Stimulated activated naive B cell treated with anti-CD40 and anti-IgM and Interleukin-4, amounts not matched to agents 10 μg/mL and 1 μg/mL and 100 μg/mL, for 72 hours (primary cell): ENCODE data around the gene AK5.

ENCODE experiments used
- ATAC-seq, 2 donors: fragments of 150-1000 bp; cut with Tn5 transposase; replicated peaks; 2 replicates each; pipeline ENCODE4 v1.10.0; 2021; ENCODE audit warnings: moderate library complexity in 1 of 2
- DNase-seq: peaks from one replicate; pipeline ENCODE4 v3.0.0; 2021
- H3K27ac Mint-ChIP-seq: one replicate; pipeline ENCODE4 v1.8.0; 2022; ENCODE audit warnings: mild to moderate bottlenecking, mixed read lengths
- H3K27me3 Mint-ChIP-seq, 2 donors: one replicate each; pipeline ENCODE4 v1.8.0; 2022; ENCODE audit warnings: mixed read lengths in 2 of 2
- H3K36me3 Mint-ChIP-seq, 2 donors: one replicate each; pipeline ENCODE4 v1.8.0; 2022; ENCODE audit warnings: mixed read lengths in 2 of 2, mild to moderate bottlenecking in 1 of 2
- H3K4me1 Mint-ChIP-seq, 2 donors: one replicate each; pipeline ENCODE4 v1.8.0; 2022; ENCODE audit warnings: mixed read lengths in 2 of 2, mild to moderate bottlenecking in 1 of 2
- H3K4me3 Mint-ChIP-seq, 2 donors: one replicate each; pipeline ENCODE4 v1.8.0; 2022; ENCODE audit warnings: mild to moderate bottlenecking in 2 of 2, mixed read lengths in 2 of 2, moderate library complexity in 1 of 2
- H3K9me3 Mint-ChIP-seq, 2 donors: one replicate each; pipeline ENCODE4 v1.8.0; 2022; ENCODE audit warnings: mixed read lengths in 2 of 2, mild to moderate bottlenecking in 1 of 2

AK5 gene

DNA sequence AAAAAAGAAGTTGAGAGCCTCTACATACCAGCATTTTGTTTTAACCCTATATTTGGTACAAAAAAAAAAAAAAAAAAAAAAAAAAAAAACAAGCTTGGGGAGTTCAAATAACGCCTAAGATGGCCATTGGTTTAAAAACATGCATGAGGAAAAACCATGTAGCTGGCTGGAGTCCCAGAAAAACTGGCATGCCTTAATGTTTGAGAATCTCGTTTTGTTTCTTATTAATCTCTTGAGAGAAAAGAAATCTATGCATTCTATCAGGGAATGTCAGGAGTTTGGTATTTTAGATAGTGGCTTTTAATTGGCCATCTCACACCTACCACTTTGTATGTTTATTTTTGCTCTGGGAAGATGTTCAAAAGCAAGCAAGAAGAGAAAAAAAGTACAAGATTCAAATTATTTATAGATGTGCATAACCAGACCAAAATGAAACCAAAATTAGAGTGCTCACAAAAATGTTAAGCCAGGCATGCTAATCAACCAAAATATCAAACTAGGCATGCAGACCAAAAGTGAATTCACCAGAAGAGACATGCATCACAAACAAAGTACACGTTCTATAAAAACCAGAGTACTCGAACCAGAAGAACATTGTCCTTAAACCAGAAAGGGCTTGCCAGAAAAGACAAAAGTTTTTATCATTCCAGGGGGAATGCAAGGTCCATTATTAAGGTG is 156.6 kb downstream of the AK5 start:
- peaks cover 5 to 6% of the 10 kb centered on the region in 2 donors for H3K4me1 Mint-ChIP-seq
- no peak for ATAC-seq
- no peak for DNase-seq
- no peaks in the 10 kb centered on the region for H3K36me3 Mint-ChIP-seq
- H3K27me3 Mint-ChIP-seq = peaks cover 0 to 6% of the 10 kb centered on the region in 2 donors
- H3K4me3 Mint-ChIP-seq = no peak overlapping the region
- H3K9me3 Mint-ChIP-seq = peaks cover 16 to 24% of the 10 kb centered on the region in 2 donors
- H3K27ac Mint-ChIP-seq = no peak overlapping the region

DNA sequence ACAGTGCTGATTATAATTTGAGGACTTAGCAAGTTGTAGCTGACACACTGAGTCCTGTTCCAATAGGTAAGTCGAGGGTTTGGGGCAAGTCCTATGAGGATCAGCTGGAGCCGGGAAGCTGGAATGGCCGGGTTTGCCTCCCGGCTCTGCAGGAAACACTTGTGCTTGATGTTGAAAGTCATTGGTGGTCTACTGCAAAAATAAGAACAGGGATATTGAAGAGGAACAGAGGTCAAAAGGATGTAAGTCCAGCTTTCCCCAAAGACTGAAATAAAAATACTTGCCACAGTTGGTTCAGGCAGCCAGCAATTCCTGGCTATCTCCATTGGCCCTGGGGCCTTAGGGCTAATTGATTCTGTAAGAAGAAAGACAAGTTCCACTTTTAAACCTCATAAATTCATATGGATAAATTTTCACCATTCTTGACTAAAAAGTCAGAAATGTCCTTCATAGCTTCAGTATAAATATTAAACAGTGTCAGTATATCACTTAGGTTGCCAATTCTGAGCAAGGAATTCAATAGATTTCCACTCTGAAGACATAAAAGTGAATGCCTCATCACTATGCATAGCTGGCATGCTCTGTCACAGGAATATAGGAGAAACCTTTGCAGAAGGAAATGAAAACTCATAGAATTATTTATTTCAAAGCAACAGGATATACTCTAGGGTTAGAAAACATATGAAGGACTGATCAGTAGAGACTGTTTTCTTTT is 165.2 kb downstream of the AK5 start:
- ATAC-seq (no peak), DNase-seq (no peak)
- Mint-ChIP-seq H3K27me3 (peaks cover 3 to 7% of the 10 kb centered on the region in 2 donors), H3K4me3 (no peak overlapping the region), H3K4me1 (no peaks in the 10 kb centered on the region), H3K36me3 (no peaks in the 10 kb centered on the region), H3K9me3 (peaks cover 3 to 4% of the 10 kb centered on the region in 2 donors), H3K27ac (no peak overlapping the region)

DNA sequence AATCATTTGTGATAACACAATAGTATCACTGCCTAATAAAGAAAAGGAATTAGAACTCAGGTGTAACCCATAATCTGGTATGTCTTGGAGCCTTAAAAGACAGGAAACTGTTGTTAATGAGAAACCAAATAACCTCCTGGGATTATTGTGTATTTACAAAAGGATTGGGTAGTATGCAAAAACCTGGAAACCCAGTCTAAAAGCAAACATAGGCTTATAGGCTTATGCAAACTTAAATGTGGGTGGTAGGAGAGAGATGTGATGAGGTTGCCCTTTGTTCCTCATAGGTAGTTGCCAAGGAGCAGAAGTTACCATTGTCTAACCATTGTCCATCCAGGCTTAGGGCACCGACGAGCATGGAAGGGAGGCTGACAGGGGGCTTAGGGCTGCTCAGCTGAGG is 165.8 kb downstream of the AK5 start:
- H3K4me3 Mint-ChIP-seq = no peak overlapping the region
- H3K36me3 Mint-ChIP-seq = no peaks in the 10 kb centered on the region
- no peak overlapping the region for H3K27ac Mint-ChIP-seq
- DNase-seq = no peak
- no peaks in the 10 kb centered on the region for H3K4me1 Mint-ChIP-seq
- no peak for ATAC-seq
- peaks cover 3 to 4% of the 10 kb centered on the region in 2 donors for H3K9me3 Mint-ChIP-seq
- H3K27me3 Mint-ChIP-seq = peaks cover 3 to 7% of the 10 kb centered on the region in 2 donors

DNA sequence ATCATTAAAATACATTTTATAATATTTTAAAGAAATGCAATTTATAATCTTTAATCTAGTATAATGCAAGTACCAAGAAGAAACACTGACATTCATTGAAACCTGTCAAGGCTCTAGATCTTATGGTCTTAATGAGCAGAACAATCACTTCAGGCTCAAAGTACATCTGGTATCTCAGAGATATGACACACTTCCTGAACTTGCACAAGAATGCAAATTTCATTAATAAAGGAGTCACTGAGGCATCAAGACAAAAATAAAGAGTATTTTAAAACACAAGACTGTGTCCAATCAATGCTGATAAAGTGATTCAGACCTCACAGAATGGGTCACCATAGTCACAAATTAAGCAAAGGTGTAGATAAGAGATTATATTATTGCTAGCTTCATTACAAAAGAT is 178.1 kb downstream of the AK5 start:
- H3K9me3 Mint-ChIP-seq = no peaks in the 10 kb centered on the region
- H3K36me3 Mint-ChIP-seq = no peaks in the 10 kb centered on the region
- no peak overlapping the region for H3K27ac Mint-ChIP-seq
- no peak for ATAC-seq
- no peaks in the 10 kb centered on the region for H3K27me3 Mint-ChIP-seq
- no peaks in the 10 kb centered on the region for H3K4me1 Mint-ChIP-seq
- no peak overlapping the region for H3K4me3 Mint-ChIP-seq
- DNase-seq = no peak

DNA sequence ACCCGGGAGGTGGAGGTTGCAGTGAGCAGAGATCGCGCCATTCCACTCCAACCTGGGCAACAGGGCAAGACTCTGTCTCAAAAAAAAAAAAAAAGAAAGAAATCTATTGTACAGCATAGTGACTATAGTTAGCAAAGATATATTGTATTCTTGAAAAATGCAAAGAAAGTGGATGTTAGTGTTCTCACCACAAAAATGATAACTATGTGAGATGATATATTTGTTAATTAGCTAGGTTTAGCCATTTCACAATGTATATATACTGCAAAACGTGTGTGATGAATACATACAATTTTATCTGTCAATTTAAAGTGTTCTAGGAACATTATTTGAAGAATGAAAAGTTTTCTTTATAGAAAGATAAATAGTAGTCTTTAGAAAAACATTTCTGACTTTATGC is 179.9 kb downstream of the AK5 start:
- peaks cover 0 to 5% of the 10 kb centered on the region in 2 donors for H3K27me3 Mint-ChIP-seq
- no peaks in the 10 kb centered on the region for H3K9me3 Mint-ChIP-seq

DNA sequence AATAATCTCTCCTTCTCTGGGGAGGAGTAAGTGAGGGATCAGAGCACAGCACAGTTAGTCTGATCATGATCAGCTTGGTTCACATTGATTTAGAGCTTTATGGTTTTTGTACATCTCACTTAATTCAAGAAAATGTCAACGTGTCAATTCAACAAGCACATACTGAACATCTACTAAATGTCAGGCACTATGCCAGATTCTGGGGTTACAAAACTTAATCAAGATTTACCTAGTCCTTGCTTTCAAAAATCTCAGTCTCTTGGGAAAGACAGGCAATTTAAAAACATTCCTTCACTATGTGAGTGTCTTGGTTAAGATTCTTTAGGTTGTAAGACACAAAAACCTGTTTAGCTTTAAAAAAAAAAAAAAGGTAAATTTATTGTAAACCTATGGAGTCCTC is 181.4 kb downstream of the AK5 start:
- Mint-ChIP-seq H3K4me3 (no peak overlapping the region), H3K27ac (no peak overlapping the region), H3K9me3 (no peaks in the 10 kb centered on the region), H3K27me3 (peaks cover 0 to 5% of the 10 kb centered on the region in 2 donors), H3K36me3 (no peaks in the 10 kb centered on the region), H3K4me1 (no peaks in the 10 kb centered on the region)
- DNase-seq (no peak), ATAC-seq (no peak)

More for the DNA sequence above, 179.9 kb downstream of the AK5 start:
- DNase-seq (no peak), ATAC-seq (no peak)
- Mint-ChIP-seq H3K4me3 (no peak overlapping the region), H3K27ac (no peak overlapping the region), H3K36me3 (no peaks in the 10 kb centered on the region), H3K4me1 (no peaks in the 10 kb centered on the region)

DNA sequence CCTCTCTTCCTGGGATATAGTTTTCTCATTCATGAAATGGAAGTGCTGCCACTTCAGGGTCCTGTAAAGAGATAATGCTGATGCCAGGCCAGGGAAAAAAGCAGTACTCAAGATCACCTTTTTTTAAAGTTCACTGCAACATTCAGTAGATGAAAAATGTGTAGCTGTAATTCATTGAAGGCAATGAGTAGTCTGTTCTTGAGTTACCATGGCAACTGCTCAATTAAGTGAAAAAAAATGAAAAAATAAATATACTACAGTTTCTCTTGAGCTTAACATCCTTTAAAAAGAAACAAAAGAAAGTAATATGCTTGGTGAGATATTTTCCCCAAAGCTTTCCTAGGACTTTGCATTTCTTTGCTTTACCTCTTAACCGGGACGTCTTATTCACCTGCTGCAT is 183.3 kb downstream of the AK5 start:
- Mint-ChIP-seq H3K27ac (no peak overlapping the region), H3K36me3 (no peaks in the 10 kb centered on the region), H3K27me3 (peaks cover 0 to 5% of the 10 kb centered on the region in 2 donors), H3K9me3 (no peaks in the 10 kb centered on the region), H3K4me3 (no peak overlapping the region), H3K4me1 (no peaks in the 10 kb centered on the region)
- ATAC-seq (no peak), DNase-seq (no peak)

DNA sequence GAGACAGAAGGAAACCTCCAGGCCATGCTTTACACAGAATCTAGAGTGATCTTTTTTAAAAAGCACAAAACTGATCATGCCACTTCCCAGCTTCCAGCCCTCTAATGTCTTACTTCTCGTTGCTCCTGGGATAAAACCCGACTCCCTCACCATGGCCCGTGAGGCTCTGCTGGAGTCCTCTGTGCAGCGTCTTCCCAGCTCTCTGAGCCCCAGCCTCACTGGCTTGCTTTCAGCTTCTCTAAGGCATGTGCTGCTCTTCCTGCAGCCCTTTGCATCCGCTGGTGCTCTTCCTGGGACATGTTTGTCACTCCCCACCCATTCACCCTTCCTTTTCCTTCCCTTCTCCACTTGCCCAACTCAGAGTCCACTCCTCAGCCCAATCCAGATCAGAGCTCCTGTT is 184.1 kb downstream of the AK5 start:
- no peak overlapping the region for H3K27ac Mint-ChIP-seq
- no peaks in the 10 kb centered on the region for H3K36me3 Mint-ChIP-seq
- no peak for DNase-seq
- H3K9me3 Mint-ChIP-seq = no peaks in the 10 kb centered on the region
- H3K27me3 Mint-ChIP-seq = peaks cover 0 to 5% of the 10 kb centered on the region in 2 donors
- H3K4me3 Mint-ChIP-seq = no peak overlapping the region
- H3K4me1 Mint-ChIP-seq = no peaks in the 10 kb centered on the region
- no peak for ATAC-seq

DNA sequence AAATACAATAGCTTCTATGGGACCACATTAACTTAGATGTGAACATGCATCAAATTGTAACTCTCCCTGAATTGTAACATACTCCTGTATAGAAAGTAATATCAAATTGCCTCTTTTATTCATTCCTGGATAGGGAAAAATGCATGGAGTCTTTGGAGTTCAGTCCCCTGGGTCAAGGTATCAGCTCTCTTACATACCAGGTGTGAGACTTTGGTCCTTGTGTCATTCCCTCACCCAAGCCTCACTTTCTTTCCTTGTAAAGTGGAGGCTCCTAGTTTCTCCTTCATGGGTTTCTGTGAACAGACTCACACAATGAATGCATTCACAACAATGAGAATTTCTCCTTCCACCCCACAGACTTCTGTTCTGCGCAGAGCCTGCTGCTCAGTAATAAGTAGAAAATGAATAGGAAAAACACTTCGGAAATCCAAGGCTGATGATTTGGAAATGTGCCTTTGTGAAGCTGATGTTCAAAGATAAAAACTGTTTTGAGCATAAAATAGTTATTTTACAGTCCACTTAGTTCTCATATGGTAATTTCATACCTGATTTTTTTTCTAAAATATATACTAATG is 185.3 kb downstream of the AK5 start:
- no peaks in the 10 kb centered on the region for H3K9me3 Mint-ChIP-seq
- ATAC-seq (no peak), DNase-seq (no peak)
- peaks cover 0 to 7% of the 10 kb centered on the region in 2 donors for H3K27me3 Mint-ChIP-seq
- H3K36me3 Mint-ChIP-seq = no peaks in the 10 kb centered on the region
- no peaks in the 10 kb centered on the region for H3K4me1 Mint-ChIP-seq
- H3K4me3 Mint-ChIP-seq = no peak overlapping the region
- H3K27ac Mint-ChIP-seq = no peak overlapping the region

DNA sequence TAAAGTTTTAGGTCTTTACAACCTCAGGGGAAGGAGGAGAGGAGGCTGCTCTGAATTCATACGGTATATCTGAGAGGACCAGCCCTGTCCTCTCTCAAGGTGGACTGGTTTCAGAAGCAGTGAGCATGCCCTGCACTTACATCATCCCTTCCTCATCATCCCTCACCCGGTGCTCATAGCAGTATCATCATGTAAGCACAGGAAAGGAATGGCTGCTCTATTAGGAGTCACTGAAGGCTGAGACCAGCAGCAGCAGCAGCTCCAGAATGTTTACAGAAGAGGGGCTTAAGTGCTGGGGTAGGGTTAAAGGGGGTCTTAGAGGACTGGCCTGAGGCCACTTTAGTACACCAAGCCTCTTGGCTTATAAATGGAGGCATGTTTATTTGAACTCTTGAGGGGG is 185.9 kb downstream of the AK5 start:
- Mint-ChIP-seq H3K9me3 (no peaks in the 10 kb centered on the region), H3K4me3 (no peak overlapping the region), H3K27me3 (peaks cover 0 to 7% of the 10 kb centered on the region in 2 donors), H3K27ac (no peak overlapping the region), H3K4me1 (no peaks in the 10 kb centered on the region), H3K36me3 (no peaks in the 10 kb centered on the region)
- DNase-seq = no peak
- ATAC-seq = no peak

DNA sequence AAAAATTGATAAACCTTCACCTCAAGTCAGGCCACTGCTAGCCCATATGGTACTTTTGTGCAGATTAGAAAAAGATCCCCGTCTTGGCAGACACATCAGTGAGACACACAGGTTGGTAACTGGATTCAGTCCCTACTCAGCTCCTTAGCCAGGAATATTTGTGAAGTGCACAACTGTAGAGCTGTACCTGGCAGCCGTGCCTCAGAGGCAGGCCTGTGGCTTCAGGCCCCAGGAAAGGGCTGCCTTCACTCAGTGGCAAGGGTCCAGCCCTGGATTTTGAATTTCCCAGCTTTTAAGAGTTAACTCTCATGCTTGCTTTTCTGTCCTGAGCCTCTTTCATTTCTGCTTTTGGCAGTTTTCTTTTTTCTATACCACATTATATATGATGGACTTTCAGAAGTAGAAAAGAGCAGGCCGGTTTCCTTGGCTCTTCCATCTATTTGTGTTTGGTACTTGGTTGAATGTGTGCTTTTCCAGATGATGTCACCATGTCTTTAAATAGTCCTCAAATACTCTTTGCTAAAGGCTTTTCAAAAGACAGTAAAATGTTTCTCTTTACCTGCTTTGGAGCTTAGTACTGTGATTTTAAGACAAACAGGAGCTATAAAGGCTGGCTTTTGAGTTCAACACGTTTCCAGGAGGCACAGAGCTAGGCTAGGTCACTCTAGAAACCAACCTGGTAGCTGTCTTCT is 186.6 kb downstream of the AK5 start:
- no peaks in the 10 kb centered on the region for H3K36me3 Mint-ChIP-seq
- DNase-seq (no peak), ATAC-seq (no peak)
- H3K27ac Mint-ChIP-seq = no peak overlapping the region
- no peaks in the 10 kb centered on the region for H3K4me1 Mint-ChIP-seq
- peaks cover 0 to 7% of the 10 kb centered on the region in 2 donors for H3K27me3 Mint-ChIP-seq
- H3K9me3 Mint-ChIP-seq = no peaks in the 10 kb centered on the region
- H3K4me3 Mint-ChIP-seq = no peak overlapping the region

DNA sequence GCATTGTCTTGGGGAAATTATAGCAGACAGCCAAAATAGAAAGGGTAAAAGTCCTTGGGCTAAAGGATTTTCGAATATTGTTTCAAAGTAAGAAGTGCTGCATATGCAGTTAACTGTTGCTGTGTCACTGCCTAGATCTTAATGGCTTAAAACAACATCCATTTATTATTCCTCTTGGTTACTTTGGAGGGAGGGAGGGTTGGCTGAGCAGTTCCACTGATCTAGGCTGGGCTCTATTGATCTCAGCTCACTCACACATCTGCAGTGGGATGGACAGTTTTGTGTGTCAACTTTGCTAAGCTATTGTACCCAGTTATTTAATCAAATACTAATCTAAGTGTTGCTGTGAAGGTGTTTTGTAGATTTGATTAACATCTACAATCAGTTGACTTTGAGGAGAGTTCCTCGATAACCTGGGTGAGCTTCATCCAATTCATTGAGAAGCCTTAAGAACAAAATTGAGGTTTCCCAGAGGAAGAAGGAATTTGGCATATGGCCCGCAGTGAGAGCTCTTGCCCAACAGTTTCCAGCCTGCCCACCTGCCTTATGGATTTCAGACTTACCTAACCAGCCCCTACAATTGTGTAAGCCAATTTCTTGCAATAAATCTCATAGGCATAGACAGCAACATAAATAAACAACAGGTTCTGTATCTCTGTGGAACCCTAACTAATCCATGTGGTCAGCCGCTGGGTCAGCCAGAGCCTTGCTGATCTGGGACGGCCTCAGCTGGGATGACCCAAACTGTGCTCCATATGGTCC is 187.3 kb downstream of the AK5 start:
- peaks cover 0 to 12% of the 10 kb centered on the region in 2 donors for H3K27me3 Mint-ChIP-seq
- no peaks in the 10 kb centered on the region for H3K4me1 Mint-ChIP-seq
- DNase-seq = no peak
- H3K36me3 Mint-ChIP-seq = no peaks in the 10 kb centered on the region
- H3K9me3 Mint-ChIP-seq = no peaks in the 10 kb centered on the region
- no peak overlapping the region for H3K4me3 Mint-ChIP-seq
- no peak overlapping the region for H3K27ac Mint-ChIP-seq
- no peak for ATAC-seq

DNA sequence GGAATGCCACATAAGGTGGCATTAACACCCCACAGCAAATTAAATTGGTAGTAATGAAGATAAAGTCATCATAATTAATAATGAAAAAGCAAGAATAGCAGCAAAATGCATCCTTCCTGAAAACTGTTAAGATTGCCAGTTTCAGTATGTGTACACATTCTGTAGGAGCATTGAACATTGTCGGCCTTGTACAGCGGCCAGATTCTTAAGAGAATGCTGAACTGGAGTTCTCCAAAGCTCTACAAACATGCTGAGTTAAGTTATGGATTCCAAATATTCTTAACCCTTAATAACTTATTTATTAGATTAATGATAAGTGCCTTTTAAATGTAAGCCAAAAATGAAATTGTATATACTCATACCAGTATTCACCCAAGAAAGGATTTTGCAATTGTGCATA is 189.9 kb downstream of the AK5 start:
- no peak overlapping the region for H3K4me3 Mint-ChIP-seq
- no peak overlapping the region for H3K27ac Mint-ChIP-seq
- no peaks in the 10 kb centered on the region for H3K9me3 Mint-ChIP-seq
- H3K36me3 Mint-ChIP-seq = no peaks in the 10 kb centered on the region
- no peaks in the 10 kb centered on the region for H3K4me1 Mint-ChIP-seq
- ATAC-seq (no peak), DNase-seq (no peak)
- peaks cover 0 to 10% of the 10 kb centered on the region in 2 donors for H3K27me3 Mint-ChIP-seq

DNA sequence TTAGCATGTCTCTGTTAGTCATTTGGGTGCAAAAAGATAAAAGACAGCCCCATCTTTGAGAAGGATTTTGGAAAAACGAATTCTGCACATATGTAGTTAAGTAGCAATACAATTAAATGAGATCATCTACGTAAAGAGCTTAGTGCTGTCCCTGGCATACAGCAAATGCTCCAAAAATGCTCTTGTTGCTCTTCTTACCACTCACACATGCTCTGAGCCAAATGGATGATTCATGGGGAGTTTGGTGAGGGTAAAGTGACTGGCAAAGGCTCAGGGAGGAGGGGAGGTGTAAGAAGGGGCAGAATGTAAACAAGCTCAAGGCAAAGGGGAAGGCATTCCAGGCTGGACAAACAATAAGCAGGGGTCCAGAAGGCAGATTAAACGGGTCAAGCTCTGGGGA is 191.9 kb downstream of the AK5 start:
- H3K27ac Mint-ChIP-seq = no peak overlapping the region
- ATAC-seq (no peak), DNase-seq (no peak)
- peaks cover 0 to 10% of the 10 kb centered on the region in 2 donors for H3K27me3 Mint-ChIP-seq
- H3K4me3 Mint-ChIP-seq = no peak overlapping the region
- H3K9me3 Mint-ChIP-seq = no peaks in the 10 kb centered on the region
- no peaks in the 10 kb centered on the region for H3K4me1 Mint-ChIP-seq
- H3K36me3 Mint-ChIP-seq = no peaks in the 10 kb centered on the region
